Neuronal stem cell (in vitro differentiated cells): Measurements from ENCODE around the gene OR14A16.

Experiments used
- DNase-seq: peaks from one replicate; pipeline ENCODE4 v3.0.0-alpha.2; 2013; ENCODE audit warnings: low spot score
- H2AFZ ChIP-seq: one replicate; pipeline ENCODE4 v1.6.1; 2013; ENCODE audit warnings: mild to moderate bottlenecking, low read length, inconsistent platforms
- H2AK5ac ChIP-seq: 2 replicates; pipeline ENCODE4 v1.6.1; 2013; ENCODE audit warnings: low read depth, mild to moderate bottlenecking, inconsistent platforms, low read length, moderate library complexity, mixed read lengths
- H2BK120ac ChIP-seq: 2 replicates; pipeline ENCODE4 v1.6.1; 2013; ENCODE audit warnings: low read depth, mild to moderate bottlenecking, inconsistent platforms, low read length, moderate library complexity, mixed read lengths
- H2BK12ac ChIP-seq: one replicate; pipeline ENCODE4 v1.6.1; 2013; ENCODE audit warnings: low read length, inconsistent platforms
- H2BK15ac ChIP-seq: 2 replicates; pipeline ENCODE4 v1.6.1; 2013; ENCODE audit warnings: mild to moderate bottlenecking, low read length, inconsistent platforms, mixed read lengths
- H2BK5ac ChIP-seq: one replicate; pipeline ENCODE4 v1.6.1; 2013; ENCODE audit warnings: inconsistent platforms, mild to moderate bottlenecking, low read length, moderate library complexity
- H3K14ac ChIP-seq: one replicate; pipeline ENCODE4 v1.6.1; 2013; ENCODE audit warnings: low read length, inconsistent platforms
- H3K18ac ChIP-seq: 2 replicates; pipeline ENCODE4 v1.6.1; 2013; ENCODE audit warnings: low read length, inconsistent platforms
- H3K23ac ChIP-seq: 2 replicates; pipeline ENCODE4 v1.6.1; 2013; ENCODE audit warnings: low read depth, mild to moderate bottlenecking, mixed read lengths, low read length, inconsistent platforms; ENCODE audit not compliant: poor library complexity
- H3K27ac ChIP-seq: replicated peaks from 3 replicates; pipeline ENCODE4 v1.5.1; 2013; ENCODE audit warnings: low read length, inconsistent platforms
- H3K27me3 ChIP-seq, 3 experiments: 2 replicates each; pipeline ENCODE4 v1.6.1; 2013; ENCODE audit warnings: low read length in 3 of 3, mild to moderate bottlenecking in 2 of 3, inconsistent platforms in 1 of 3, low read depth in 1 of 3, mixed read lengths in 1 of 3, moderate library complexity in 1 of 3; ENCODE audit not compliant: control insufficient read depth in 3 of 3, insufficient read depth in 3 of 3
- H3K36me3 ChIP-seq, 2 donors: replicated peaks in 1 of 2; 2 replicates each; pipeline ENCODE4 v1.6.1; 2013; ENCODE audit warnings: low read length in 2 of 2; ENCODE audit not compliant: control insufficient read depth in 2 of 2, insufficient read depth in 2 of 2
- H3K4ac ChIP-seq: 2 replicates; pipeline ENCODE4 v1.6.1; 2013; ENCODE audit warnings: inconsistent platforms, mild to moderate bottlenecking, low read length, moderate library complexity
- H3K4me1 ChIP-seq, 2 donors: 1 replicate in 1 of 2; 2 replicates in 1 of 2; pipeline ENCODE4 v1.6.1; 2013; ENCODE audit warnings: low read length in 2 of 2, low read depth in 1 of 2; ENCODE audit not compliant: control insufficient read depth in 2 of 2, insufficient read depth in 1 of 2
- H3K4me2 ChIP-seq: one replicate; pipeline ENCODE4 v1.6.1; 2013; ENCODE audit warnings: mild to moderate bottlenecking, low read length, inconsistent platforms; ENCODE audit not compliant: insufficient read depth, poor library complexity, severe bottlenecking
- H3K4me3 ChIP-seq, 2 donors: 2 replicates each; pipeline ENCODE4 v1.5.1; 2013; ENCODE audit warnings: low read length in 2 of 2, mild to moderate bottlenecking in 2 of 2, inconsistent platforms in 1 of 2, moderate library complexity in 1 of 2
- H3K79me1 ChIP-seq: one replicate; pipeline ENCODE4 v1.6.1; 2013; ENCODE audit warnings: low read depth, mild to moderate bottlenecking, inconsistent platforms, low read length, moderate library complexity
- H3K9ac ChIP-seq: one replicate; pipeline ENCODE4 v1.6.1; 2013; ENCODE audit warnings: mild to moderate bottlenecking, low read depth, low read length, inconsistent platforms; ENCODE audit not compliant: poor library complexity
- H3K9me3 ChIP-seq, 2 donors: replicated peaks in 1 of 2; 2 replicates each; pipeline versions ENCODE3 to v1.6.1; 2013; ENCODE audit warnings: low read length in 2 of 2, mild to moderate bottlenecking in 2 of 2, inconsistent platforms in 1 of 2, low read depth in 1 of 2, mixed read lengths in 1 of 2, moderate library complexity in 1 of 2; ENCODE audit not compliant: control insufficient read depth in 2 of 2, insufficient read depth in 1 of 2
- H4K8ac ChIP-seq: one replicate; pipeline ENCODE4 v1.6.1; 2013; ENCODE audit warnings: low read depth, mild to moderate bottlenecking, inconsistent platforms, low read length, moderate library complexity
- H4K91ac ChIP-seq: one replicate; pipeline ENCODE4 v1.6.1; 2013; ENCODE audit warnings: low read length, low read depth, mild to moderate bottlenecking, inconsistent platforms; ENCODE audit not compliant: poor library complexity
- WGBS, 2 donors: extraction: QIAGEN DNeasy Blood & Tissue Kit; methylation state at CpG; one replicate each; pipeline ENCODE4 v1.1.7; 2013; ENCODE audit warnings: missing lambda C conversion rate in 2 of 2, mixed read lengths in 1 of 2; ENCODE audit not compliant: insufficient read length in 2 of 2, insufficient replicate concordance in 1 of 2; ENCODE audit errors: extremely low coverage in 2 of 2; 5-methylcytosine and 5-hydroxymethylcytosine counted together

Gene OR14A16

GRCh38 chr1:247857985-247858619 lies 34.2 kb upstream of the OR14A16 start:
- WGBS, 2 donors: no CpG with 5 or more reads among the region's 15 CpGs
- no peak overlapping the region for H4K8ac ChIP-seq
- H2AFZ ChIP-seq: no peak overlapping the region
- no peaks in the 10 kb centered on the region for H3K79me1 ChIP-seq
- DNase-seq: no peak
- H2BK15ac ChIP-seq: no peak overlapping the region
- peaks cover 0 to 8% (median 0%) of the 10 kb centered on the region in 3 experiments for H3K27me3 ChIP-seq
- H3K27ac ChIP-seq: no peak overlapping the region
- no peaks in the 10 kb centered on the region for H3K9me3 ChIP-seq
- no peaks in the 10 kb centered on the region for H3K4me1 ChIP-seq
- no peaks in the 10 kb centered on the region for H3K36me3 ChIP-seq
- peak overlapping the region in 1 of 2 donors; percentile 94 for H3K4me3 ChIP-seq
- no peak overlapping the region for H3K4ac ChIP-seq
- no peak overlapping the region for H4K91ac ChIP-seq
- H3K14ac ChIP-seq: no peak overlapping the region
- H3K18ac ChIP-seq: no peak overlapping the region
- H2BK12ac ChIP-seq: no peak overlapping the region
- H3K23ac ChIP-seq: no peak overlapping the region
- H2BK5ac ChIP-seq: no peak overlapping the region
- no peak overlapping the region for H3K9ac ChIP-seq
- no peak overlapping the region for H2BK120ac ChIP-seq
- no peak overlapping the region for H2AK5ac ChIP-seq
- H3K4me2 ChIP-seq: peak overlapping the region; percentile 87

GRCh38 chr1:247857069-247857984 lies 33.4 kb upstream of the OR14A16 start, which contains the start of gene TRIM58:
Gene TRIM58 (plus strand): TSS chr1:247857187. CDS start chr1:247857247, 60 bp downstream.
- Histone ChIP-seq H4K91ac (no peak within 1 kb of the TSS), H3K14ac (no peak within 1 kb of the TSS), H2BK5ac (peak within 1 kb of the TSS; percentile 30), H3K9ac (peak within 1 kb of the TSS; percentile 79), H2AK5ac (no peak within 1 kb of the TSS), H3K4me2 (peak within 1 kb of the TSS; percentile 87), H3K27me3 (peaks cover 0 to 8% (median 0%) of the 10 kb centered on the region in 3 experiments), H3K23ac (peak within 1 kb of the TSS; percentile 66), H2BK12ac (no peak within 1 kb of the TSS), H3K27ac (no peak within 1 kb of the TSS), H3K4me3 (peak within 1 kb of the TSS in 1 of 2 donors; percentile 94), H4K8ac (peak within 1 kb of the TSS; percentile 52), H3K9me3 (no peaks in the 10 kb centered on the region), H2AFZ (no peak within 1 kb of the TSS), H3K79me1 (no peaks in the 10 kb centered on the region), H2BK120ac (no peak within 1 kb of the TSS), H3K18ac (peak within 1 kb of the TSS; percentile 94), H2BK15ac (no peak within 1 kb of the TSS), H3K4ac (no peak within 1 kb of the TSS), H3K4me1 (no peaks in the 10 kb centered on the region), H3K36me3 (no peaks in the 10 kb centered on the region)
- DNase-seq: peak; percentile 46
- WGBS, 2 donors: no CpG with 5 or more reads among the region's 109 CpGs

- WGBS, 2 donors: no CpG with 5 or more reads among the region's 4 CpGs
- Histone ChIP-seq H3K79me1 (no peaks in the 10 kb centered on the region), H2BK5ac (no peak overlapping the region), H2BK120ac (no peak overlapping the region), H3K23ac (no peak overlapping the region), H2AK5ac (no peak overlapping the region), H3K9ac (no peak overlapping the region), H3K36me3 (no peaks in the 10 kb centered on the region), H2BK12ac (no peak overlapping the region), H2AFZ (no peak overlapping the region), H2BK15ac (no peak overlapping the region), H3K27me3 (peaks cover 0 to 8% (median 0%) of the 10 kb centered on the region in 3 experiments), H3K18ac (no peak overlapping the region), H3K4me3 (no peak overlapping the region), H4K8ac (no peak overlapping the region), H3K4ac (no peak overlapping the region), H3K27ac (no peak overlapping the region), H3K9me3 (no peaks in the 10 kb centered on the region), H3K4me2 (no peak overlapping the region), H3K4me1 (no peaks in the 10 kb centered on the region), H3K14ac (no peak overlapping the region), H4K91ac (no peak overlapping the region)
- no peak for DNase-seq
Measured at GRCh38 chr1:247855911-247856310, 32.0 kb upstream of the OR14A16 start.
